G401.6 (cell line): Measurements from ENCODE around the gene CCDC116.
"Not testable (repeated sequence)": the region's sequence is repeated elsewhere in the genome, so short reads cannot be mapped to it uniquely, and the experiment has no call there.

Experiments used
- FAIRE-seq: peaks from 2 replicates; lab custom pipeline; 2012; peaks lifted over from hg19 to GRCh38; lab: Jason Lieb, UNC

Gene CCDC116

DNA sequence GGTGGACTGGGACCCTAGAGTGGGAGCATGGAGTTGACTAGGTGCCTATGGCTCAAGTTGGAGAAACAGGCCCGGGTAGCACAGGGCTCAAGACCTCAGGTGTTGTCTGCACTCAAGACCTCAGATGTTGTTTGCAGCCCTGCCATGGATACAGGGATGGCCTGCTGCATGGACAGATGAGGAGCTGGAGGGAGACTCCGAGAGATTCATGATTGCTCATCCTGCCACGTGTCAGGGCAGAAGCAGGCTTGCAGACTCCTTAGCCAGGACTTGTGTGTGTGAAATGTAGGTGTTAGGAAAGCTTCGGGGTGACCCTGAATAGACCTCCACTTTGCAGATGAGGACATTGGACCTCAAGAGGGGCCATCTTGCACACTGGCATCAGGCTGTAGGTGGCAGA lies 921 bp downstream of the CCDC116 start:
- no peak for FAIRE-seq

DNA sequence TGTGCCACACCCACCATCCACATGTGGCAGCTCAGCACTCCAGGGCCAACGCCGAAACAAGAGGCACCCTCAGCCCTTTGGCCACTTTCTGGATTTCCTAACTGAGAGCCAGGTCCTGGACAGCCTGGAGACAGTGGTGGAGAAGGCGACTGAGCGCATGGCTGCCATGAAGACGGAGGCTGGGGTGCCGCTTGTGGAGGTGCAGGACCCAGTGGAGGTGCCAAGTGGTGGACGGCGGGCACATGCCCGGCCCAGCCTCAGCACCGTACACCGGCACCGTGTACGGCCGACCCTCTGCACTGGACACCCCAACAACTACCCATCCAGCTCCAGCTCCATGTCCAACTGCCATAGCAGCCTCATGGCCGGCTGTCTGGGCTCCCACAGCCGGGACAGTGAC lies 1.5 kb downstream of the CCDC116 start:
- FAIRE-seq = no peak

DNA sequence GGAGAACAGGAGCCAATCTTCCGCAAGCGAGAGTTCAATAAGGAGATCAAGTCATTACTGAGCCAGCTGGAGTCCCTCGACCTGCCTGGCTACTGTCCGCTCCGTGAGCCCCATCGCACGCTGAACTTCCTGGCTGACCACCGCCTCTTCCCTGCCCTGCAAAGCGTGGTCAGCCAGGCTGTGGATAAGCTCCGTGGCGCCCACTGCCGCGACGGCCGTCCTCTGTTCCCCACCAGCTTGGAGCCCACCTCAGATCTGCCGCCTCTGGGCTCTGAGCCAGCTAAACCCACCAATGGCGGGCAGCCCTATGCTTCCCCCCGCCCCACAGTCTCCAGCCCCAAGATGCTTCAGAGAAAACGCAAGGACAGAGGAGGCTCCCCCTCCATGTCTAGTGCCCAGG lies 2.3 kb downstream of the CCDC116 start:
- no peak for FAIRE-seq

DNA sequence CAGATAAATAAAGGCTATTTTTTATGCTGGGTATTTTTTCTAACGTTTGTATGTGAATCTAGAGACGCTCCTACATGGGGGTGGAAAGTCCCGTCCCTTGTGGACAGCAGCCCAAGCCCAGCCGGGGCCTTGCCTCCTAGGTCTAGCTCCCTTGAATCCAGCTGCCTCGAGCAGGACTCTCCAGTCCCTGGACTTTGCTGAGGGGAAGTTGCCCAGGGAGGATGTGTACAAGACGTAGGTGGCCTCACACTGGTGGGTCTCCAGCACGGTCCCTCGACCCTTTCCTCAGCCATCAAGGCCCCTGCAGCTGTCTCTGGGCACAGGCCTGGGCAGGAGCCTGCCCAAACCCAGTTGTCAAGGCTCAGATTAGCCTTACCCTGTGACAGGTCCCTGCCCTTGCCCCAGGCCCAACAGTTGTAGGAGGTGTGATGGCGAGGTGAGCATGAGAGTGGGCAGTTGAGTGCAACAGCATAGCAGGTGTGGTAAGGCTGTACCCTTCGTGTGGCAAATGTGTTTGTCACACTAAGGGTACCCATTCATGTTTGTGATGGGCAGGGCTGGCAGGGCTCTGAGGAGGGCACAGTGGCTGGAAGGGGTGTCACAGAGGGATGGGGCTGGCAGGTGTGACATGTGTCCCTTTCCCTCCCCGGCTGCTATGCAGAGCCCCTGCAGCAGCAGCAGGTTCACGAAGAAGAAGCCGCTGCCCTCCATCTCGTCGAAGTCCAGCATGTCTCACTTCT lies 3.4 kb downstream of the CCDC116 start:
- FAIRE-seq = no peak

DNA sequence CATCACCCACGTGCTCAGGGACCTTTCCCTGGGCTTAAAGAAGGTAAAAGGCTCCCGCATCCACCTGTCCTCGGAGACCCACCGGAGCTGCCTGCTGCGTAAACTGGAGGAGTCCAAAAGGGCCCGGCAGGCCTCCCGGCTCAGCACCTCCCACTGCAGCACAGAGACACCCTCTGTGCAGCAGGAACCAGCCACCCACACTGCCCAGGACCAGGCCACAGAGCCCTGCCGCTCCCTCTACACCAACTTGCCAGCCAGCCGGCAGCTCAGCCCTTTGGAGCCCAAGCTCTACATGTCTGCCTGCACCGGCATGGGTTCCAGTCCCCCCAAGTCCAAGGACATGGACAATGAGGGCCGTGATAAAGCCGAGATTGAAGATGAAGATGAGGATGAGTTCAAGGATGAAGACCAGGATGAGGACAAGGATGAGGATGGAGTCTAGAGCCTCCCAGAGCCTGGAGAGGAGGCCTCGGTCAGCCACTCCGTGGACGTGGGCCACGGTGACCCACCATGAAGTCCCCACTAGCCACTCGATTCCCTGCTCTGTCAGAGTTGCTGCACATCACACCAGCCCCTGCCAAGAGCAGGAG lies 4.2 kb downstream of the CCDC116 start:
- FAIRE-seq = no peak

DNA sequence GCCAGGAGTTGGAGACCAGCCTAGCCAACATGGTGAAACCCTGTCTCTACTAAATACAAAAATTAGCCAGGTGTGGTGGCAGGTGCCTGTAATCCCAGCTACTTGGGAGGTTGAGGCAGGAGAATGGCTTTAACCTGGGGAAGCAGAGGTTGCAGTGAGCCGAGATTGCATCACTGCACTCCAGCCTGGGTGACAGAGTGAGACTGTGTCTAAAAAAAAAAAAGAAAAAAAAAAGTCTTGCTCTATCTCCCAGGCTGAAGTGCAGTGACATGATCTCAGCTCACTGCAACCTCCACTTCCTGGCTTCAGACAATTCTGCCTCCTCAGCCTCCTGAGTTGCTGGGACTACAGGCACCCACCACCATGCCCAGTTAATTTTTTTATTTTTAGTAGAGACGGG lies 4.9 kb downstream of the CCDC116 start:
- FAIRE-seq = not testable (repeated sequence)

DNA sequence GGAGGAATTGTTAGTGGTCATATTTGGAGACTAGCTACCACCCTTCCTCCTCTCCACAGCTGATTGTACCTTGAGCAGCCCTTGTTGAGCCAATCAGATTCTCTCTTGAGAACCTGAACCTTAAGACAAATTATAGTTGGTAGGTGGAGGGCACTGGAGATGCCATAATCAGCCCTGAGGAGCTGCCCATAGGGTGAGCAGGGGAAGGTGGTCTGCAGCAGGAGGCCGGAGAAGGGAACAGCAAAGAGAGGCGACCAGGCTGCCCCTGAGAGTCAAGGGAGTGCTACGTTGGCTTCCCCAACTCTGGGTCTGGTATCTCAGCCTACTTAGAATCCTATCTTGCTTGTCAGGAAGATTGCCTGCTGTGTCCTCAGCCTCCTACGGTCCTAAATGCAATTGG lies 6.8 kb downstream of the CCDC116 start:
- FAIRE-seq = no peak

DNA sequence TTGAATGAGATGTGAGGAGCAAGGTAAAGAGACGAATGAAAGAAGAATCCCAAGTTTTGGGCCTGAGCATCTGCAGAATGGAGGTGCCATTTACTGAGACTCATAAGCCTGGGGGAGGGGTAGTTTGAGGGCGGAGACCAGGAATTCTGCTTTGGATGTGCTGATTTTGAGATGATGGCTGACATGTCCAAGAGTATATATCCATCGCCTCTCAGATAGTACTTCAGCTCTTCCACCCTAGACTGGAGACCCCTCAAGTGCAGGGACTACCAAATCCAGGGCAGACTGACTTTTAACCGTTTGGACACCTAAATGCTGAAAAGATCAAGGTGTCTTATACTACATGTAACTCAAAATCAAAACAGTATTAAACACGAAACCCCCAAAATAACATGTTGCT lies 8.2 kb downstream of the CCDC116 start:
- FAIRE-seq = no peak

DNA sequence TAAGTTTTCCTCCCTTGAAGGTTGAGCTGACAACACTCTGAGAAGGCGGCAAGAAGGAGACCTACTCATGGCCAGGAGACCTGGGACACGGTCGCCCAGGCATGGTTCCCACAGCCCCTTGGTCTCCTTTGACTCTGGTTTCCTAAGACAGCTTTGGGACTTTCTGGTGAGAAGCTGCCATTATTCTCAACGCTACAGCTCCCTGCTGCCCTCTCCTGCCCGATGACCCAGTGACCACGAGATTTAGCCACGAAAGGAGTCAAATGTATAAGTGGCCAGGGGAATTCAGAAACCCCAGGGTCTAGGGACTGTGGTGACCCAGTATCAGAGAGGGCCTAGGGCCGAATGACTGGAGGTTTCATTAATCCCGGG lies 8.8 kb downstream of the CCDC116 start:
- FAIRE-seq = no peak

DNA sequence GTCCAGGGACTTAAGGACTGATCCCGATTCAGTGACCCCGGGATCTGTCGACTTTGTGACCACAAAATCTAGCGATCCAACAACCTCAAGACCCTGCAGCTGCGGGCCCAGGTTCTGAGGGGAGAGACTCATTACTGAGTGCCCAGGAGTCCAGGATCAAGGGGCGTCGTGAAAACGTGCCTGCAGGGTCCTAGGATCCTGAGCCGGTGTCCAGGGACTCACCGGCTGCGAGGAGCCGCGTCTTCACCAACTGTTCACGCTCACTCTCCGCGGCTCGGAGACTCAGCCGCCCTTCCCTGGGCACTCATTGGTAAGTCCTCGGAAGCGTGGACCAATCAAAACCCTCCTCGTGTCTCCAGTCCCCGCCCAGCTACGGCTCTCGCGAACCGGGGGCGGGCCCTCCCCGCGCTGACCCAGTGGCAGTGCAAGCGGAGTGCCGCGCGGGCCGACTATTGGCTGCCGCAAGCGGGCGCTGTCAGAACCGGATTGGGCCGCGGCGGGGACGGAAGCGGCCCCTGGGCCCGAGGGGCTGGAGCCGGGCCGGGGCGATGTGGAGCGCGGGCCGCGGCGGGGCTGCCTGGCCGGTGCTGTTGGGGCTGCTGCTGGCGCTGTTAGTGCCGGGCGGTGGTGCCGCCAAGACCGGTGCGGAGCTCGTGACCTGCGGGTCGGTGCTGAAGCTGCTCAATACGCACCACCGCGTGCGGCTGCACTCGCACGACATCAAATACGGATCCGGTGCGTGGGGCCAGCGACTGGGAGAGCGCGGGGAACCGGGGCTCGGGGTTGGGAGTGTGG lies 9.4 kb downstream of the CCDC116 start, which contains the start of gene SDF2L1:
SDF2L1 (plus strand) TSS at position 514 of the 795 bp plus-strand sequence; CDS start at position 549, 35 bp downstream.
- peak; percentile 98 for FAIRE-seq

DNA sequence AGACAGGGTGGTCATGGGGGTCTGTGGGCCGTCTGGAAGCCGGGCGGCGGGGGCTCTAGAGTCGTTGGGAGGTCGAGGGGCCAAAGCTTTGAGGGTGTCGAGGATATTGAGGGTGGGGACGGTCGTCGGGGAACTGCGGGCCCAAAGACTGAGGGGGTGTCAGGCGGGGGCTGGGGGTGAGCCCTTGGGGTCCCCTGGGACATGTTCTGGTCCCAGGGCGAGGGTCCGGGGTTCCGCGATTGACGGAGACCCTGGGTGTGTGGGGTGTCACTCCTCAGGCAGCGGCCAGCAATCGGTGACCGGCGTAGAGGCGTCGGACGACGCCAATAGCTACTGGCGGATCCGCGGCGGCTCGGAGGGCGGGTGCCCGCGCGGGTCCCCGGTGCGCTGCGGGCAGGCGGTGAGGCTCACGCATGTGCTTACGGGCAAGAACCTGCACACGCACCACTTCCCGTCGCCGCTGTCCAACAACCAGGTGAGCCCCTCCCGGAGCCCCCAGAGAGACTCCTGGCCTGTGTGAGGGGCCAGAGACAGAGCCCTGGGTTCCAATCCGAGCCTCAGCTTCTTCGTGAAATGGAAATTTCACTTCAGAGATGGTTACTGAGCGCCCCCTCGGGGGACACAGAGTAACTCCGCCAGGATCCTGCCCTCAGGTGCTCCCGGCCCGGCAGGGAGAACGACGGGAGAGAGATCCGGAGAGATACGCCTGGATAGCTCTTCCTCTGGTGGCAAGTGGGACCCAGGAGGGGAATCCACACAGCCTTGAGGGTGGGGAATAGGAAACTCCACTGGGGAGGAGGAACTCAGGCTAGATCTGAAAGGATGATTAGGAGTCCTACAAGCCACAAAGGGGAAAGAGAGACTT lies 10.3 kb downstream of the CCDC116 start:
- peak; percentile 76 for FAIRE-seq

DNA sequence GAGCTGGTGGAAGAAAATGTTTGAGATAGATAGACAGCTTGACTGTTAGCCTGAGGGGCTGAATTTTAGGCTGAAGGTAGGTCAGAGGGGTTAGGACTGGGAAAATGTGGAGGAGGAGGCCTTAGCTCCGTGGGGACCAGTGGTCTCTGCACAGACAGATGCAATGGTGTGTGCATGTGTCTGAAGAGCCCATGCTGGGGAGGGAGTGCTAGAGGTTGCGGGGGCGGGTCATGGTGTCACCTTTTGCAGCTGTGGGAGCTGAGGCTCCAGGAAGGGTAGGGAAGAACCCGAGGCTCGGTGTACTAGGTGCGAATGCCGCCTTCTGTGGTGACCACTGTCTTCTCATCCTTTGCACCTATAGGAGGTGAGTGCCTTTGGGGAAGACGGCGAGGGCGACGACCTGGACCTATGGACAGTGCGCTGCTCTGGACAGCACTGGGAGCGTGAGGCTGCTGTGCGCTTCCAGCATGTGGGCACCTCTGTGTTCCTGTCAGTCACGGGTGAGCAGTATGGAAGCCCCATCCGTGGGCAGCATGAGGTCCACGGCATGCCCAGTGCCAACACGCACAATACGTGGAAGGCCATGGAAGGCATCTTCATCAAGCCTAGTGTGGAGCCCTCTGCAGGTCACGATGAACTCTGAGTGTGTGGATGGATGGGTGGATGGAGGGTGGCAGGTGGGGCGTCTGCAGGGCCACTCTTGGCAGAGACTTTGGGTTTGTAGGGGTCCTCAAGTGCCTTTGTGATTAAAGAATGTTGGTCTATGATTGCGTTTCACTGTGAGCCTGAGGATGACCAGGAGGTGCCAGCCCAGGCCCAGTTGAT lies 11.2 kb downstream of the CCDC116 start:
- FAIRE-seq = no peak

DNA sequence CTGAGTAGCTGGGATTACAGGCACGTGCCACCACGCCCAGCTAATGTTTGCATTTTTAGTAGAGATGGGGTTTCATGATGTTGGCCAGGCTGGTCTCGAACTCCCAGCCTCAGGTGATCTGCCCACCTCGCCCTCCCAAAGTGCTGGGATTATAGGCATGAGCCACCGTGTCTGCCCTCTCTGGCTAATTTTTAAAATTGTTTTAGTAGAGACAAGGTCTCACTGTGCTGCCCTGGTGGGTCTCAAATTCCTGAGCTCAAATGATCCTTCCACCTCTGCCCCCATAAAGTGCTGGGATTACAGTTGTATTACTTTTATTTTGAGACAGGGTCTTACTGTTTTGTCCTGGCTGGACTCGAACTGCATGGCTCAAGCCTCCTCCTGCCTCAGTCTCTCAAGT lies 13.0 kb downstream of the CCDC116 start:
- FAIRE-seq = not testable (repeated sequence)

DNA sequence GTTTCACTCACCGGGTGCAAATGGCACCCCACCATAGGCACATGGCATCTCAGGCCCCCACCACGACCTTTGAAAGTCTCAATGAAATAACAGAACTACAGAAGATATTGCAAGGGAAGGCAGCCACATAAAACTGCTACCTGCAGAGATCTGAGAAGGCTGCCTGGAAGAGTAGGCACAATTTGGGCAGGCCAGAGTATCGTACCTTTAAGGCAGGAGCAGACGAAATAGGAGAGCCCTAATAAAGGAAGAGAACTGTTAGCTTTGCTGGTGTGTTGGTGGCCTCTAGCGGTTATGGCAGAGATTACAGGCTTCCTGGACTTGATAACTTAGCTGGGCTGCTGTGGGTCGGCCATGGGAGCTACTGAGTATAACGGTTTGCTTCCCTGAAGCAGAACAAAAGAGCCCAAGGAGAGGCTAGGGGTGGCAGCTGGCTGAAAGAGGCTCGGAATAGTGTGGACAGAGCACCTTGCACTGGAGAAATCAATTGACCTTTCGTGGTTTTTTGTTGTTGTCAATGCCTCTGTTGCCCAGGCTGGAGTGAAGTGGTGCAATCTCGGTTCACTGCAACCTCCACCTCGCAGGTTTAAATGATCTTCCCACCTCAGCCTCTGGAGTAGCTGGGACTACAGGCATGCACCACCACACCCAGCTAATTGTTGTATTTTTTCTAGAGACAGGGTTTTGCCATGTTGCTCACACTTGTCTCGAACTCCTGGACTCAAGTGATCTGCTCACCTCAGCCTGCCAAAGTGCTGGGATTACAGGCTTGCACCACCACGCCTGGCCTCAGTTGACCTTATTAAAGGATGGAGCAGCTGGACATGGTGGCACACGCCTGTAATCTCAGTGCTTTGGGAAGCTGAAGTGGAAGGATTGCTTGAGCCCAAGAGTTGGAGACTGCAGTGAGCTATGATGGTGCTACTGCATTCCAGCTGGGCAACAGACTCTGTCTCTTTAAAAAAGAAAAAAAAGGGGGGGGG lies 14.3 kb downstream of the CCDC116 start:
- peak; percentile 94 for FAIRE-seq

DNA sequence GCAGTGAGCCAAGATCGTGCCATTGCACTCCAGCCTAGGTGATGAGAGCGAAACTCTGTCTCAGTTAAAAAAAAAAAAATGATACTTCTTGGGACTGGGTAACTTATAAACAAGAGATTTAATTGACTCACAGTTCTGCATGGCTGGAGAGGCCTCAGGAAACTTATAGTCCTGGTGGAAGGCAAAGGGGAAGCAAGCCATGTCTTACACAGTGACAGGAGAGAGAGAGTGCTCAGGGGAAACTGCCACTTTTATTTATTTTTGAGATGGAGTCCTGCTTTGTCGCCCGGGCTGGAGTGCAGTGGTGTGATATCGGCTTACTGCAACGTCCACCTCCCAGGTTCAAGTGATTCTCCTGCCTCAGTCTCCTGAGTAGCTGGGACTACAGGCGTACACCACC lies 17.7 kb downstream of the CCDC116 start:
- FAIRE-seq = no peak

DNA sequence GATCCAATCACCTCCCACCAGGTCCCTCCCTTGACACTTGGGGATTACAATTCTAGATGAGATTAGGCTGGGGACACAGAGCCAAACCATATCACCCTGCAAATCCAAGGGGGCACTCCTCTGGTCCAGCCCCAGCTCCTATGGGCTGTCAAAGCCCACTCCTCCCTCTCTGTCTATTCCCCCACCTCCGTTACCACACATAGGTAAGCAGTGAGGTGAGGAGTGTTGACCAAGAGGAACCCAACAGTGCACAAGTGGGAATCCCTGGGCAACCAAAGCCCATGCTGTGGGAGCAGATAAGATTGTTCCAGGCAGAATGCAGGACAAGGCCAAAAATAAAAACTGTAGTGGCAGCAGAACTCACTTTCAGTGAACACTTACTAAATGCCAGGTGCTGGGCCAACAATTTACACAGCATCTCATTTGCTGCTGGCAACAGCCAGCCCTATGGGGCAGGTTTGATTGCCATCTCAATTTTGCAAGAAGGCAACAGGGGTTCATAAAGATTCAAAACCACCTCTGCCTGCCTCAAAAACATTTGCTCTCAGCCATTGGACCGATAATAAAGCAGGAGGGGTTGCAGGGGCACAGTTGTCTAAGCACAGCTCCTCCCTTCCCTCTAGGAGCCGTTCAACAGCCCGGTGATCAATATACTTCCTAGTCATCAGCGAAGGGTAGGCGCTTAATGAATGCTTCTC lies 18.4 kb downstream of the CCDC116 start:
- no peak for FAIRE-seq

DNA sequence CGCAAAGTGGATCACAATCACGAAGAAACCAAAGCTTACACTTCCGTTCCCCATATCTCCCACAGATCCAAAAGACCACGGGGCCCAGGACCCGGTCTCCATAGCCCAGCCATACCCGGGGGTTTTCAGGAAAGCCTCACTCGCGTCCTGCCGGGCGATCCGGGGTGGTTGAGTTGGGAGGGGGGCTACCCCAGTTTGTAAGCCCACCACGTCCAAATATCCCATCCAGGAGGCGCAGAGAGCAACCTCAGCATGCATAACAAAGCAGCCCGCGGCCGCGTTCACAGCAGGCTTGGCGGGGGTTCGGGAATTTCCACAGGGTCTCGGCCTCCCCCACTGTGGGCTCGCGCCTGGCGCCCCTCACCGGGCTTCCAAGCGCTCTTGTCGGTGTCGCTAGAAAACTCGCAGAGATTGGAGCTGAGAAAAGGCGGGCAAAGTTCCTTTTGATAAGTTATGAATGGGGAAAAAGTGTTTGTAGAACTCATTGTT lies 19.0 kb downstream of the CCDC116 start:
- FAIRE-seq = no peak

DNA sequence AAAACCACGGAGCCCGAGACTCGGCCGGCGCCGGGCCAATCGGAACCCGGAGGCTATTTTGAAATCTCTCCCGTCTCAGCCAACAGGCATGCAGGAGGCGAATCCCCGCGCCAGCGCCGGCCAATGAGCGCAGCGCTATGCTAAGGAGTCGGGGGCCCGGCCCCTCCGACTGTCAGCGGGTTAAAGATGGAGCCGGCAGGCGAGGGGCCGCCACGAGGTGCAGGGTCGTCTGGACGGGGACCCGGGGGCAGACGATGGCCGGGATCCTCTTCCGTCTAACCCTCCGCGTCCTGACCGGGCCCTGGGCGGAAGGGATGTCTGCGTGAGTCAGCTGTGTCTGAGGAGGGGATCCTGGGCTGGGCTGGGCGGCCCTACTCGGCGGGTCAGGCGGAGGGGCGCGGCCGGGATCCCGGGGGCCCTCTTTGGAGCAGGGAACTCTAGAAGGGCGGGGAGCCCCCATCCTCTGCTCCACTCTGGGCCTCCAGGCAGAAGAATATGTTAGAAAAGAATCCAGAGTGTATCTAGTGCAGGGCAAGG lies 19.5 kb downstream of the CCDC116 start:
- peak; percentile 97 for FAIRE-seq
